Astrocyte (in vitro differentiated cells and primary cell): ENCODE measurements around the gene RNGTT.

Experiments
- CTCF ChIP-seq: IDR thresholded peaks from 2 replicates; pipeline ENCODE4 v1.5.1; 2011; ENCODE audit warnings: low read depth, mild to moderate bottlenecking, inconsistent platforms, low read length, moderate library complexity; ENCODE audit not compliant: insufficient read depth
- EZH2 ChIP-seq: IDR thresholded peaks from 2 replicates; pipeline ENCODE4 v1.6.1; 2012; ENCODE audit warnings: mild to moderate bottlenecking, low read length, inconsistent platforms; ENCODE audit not compliant: insufficient read depth

- TF ChIP-seq CTCF = no peak
- TF ChIP-seq EZH2 = no peak
Observed at GRCh38 chr6:88641178-88641903, 322.1 kb downstream of the RNGTT start.
